H7 (cell line): ENCODE data around the gene LZTFL1. TPM values are rescaled to one million over a fixed set of nuclear protein-coding genes. Genes with fewer than 3 reads are reported as not detected.

Experiments used
- DNase-seq: peaks from one replicate; pipeline ENCODE4 v3.0.0; 2012
- H3K27me3 ChIP-seq: 2 replicates; pipeline ENCODE4 v1.6.0; 2011; ENCODE audit warnings: mild to moderate bottlenecking, low read length; ENCODE audit not compliant: control insufficient read depth, insufficient read depth
- H3K36me3 ChIP-seq: replicated peaks from 2 replicates; pipeline ENCODE4 v1.5.1; 2011; ENCODE audit warnings: low read length; ENCODE audit not compliant: control insufficient read depth, insufficient read depth
- H3K4me3 ChIP-seq: 2 replicates; pipeline ENCODE4 v1.5.1; 2011; ENCODE audit warnings: low read depth, mild to moderate bottlenecking, control low read depth, low read length, moderate library complexity; ENCODE audit not compliant: insufficient read depth
- total RNA-seq: library from RNA; depleted of rRNA; stranded (reverse); fragments of >200 nt; shearing (Covaris generic); gene quantifications from 2 replicates; pipeline ENCODE4 v1.2.3, GENCODE V29; 2014

Gene LZTFL1
- total RNA-seq, 1 experiment from 2014 or later, result 6.5 TPM

DNA sequence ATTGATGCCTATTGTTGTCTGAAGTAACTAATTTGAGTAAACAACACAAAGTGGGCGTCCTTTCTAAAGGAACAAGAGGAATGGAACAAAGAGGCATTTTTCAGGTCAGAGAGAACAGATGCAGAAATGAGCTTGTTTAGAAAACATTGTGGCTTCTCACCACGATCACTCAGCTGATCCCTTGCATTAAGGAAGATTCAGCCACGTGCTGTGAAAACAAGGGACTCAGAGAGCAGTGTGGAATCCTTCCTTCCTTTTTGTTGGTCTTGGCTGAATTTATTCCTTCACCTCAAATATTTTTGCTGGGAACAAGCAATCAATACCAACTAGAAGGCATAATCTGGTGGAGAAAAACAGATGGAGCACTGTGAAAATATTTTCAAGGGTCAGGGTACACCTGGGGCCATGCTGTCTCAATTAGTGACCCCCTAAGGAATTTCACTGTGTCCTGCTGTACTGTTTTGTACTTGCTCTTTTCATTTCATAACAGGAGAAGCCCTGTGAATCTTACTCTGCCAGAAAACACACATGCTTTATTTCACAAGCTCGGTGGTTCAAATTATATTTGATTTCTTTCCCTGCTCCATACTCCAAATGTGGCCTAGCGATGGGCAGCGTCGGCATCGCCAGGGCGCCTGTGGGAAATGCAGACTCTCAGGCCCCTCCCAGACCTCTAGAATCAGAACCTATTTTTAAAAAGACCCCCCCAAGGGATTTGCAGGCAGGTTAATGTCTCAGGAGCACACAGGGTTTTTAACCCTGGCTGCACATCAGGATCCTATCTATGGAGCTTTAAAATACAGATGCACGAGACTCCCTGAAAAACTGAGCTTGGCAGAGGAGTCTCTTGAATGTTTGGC is 34.0 kb downstream of the LZTFL1 start:
- no peaks in the 10 kb centered on the region for H3K36me3 ChIP-seq
- no peak for DNase-seq
- H3K27me3 ChIP-seq, result no peaks in the 10 kb centered on the region
- no peak overlapping the region for H3K4me3 ChIP-seq

- DNase-seq, result no peak
- H3K4me3 ChIP-seq, result no peak overlapping the region
- H3K27me3 ChIP-seq, result no peaks in the 10 kb centered on the region
- no peaks in the 10 kb centered on the region for H3K36me3 ChIP-seq
Observed at GRCh38 chr3:45807133-45807532, 34.8 kb downstream of the LZTFL1 start.

GRCh38 chr3:45806072-45806471 is 35.8 kb downstream of the LZTFL1 start:
- H3K27me3 ChIP-seq, result no peaks in the 10 kb centered on the region
- H3K36me3 ChIP-seq, result no peaks in the 10 kb centered on the region
- DNase-seq, result no peak
- H3K4me3 ChIP-seq, result no peak overlapping the region

GRCh38 chr3:45803252-45803935 is 38.5 kb downstream of the LZTFL1 start:
- H3K36me3 ChIP-seq, result no peaks in the 10 kb centered on the region
- H3K4me3 ChIP-seq, result no peak overlapping the region
- DNase-seq, result no peak
- H3K27me3 ChIP-seq, result no peaks in the 10 kb centered on the region

DNA sequence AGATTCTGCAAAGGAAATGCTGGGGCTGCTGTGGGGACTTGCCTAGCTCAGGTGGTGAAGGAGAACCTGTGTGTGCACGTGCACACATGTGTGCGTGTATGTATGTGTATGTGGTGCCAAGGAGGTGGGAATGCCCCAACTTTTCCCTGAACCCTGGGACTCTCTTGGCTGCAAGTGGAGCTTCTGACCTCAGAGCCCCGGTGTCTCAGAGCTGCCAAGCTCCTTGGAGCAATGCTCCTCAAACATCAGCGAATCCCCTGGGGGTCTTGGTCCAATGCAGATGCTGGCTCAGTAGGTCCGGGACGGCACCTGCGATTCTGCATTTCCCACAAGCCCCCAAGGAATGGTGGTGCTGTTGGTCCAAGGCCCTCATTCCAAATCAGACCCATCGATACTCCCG is 39.8 kb downstream of the LZTFL1 start:
- no peaks in the 10 kb centered on the region for H3K36me3 ChIP-seq
- H3K4me3 ChIP-seq, result no peak overlapping the region
- no peak for DNase-seq
- peaks cover 9% of the 10 kb centered on the region for H3K27me3 ChIP-seq

DNA sequence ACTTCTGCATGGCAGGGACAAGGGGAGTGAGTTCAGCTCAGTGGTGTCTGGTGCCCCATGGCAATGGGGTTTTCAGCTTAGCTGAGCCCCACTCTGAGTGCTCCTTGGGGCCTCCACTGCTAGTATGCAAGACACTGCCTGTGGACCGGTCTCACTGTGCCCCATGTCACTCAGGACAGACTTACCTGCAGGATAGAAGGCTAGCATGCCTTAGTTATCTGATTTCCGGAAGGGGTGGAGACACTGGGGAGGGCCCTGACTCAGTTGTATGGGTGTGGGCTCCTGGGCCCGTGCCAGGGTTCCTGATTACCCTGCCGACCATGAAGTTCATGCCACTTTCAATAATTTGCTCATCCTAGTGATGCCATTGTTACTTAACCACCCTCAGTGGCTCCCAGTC is 41.3 kb downstream of the LZTFL1 start:
- H3K36me3 ChIP-seq, result no peaks in the 10 kb centered on the region
- no peak overlapping the region for H3K4me3 ChIP-seq
- H3K27me3 ChIP-seq, result peaks cover 24% of the 10 kb centered on the region
- DNase-seq, result no peak

GRCh38 chr3:45799586-45799985 is 42.3 kb downstream of the LZTFL1 start:
- Histone ChIP-seq H3K27me3 (peaks cover 34% of the 10 kb centered on the region), H3K4me3 (no peak overlapping the region), H3K36me3 (no peaks in the 10 kb centered on the region)
- DNase-seq, result no peak

DNA sequence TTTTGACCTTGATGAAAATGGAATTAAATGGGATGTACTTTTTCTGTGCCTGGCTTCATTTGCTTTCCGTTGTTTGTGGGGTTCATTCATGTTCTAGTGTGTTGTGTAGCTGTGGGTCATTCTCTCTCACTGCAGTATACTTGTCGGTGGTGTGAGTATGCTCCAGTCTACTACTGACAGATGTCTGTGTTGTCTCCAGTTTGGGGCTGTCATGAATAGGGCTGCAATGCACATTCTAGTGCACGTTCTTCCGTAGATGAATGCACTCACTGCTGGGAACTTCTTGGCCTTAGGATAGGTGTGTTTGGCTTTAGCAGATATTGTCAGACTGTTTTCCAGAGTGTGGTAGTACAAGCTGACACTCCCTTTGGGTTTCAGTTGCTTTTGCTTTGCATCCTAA is 43.9 kb downstream of the LZTFL1 start:
- H3K27me3 ChIP-seq, result peaks cover 43% of the 10 kb centered on the region
- no peak for DNase-seq

GRCh38 chr3:45796902-45797637 is 44.8 kb downstream of the LZTFL1 start:
- H3K27me3 ChIP-seq, result peaks cover 43% of the 10 kb centered on the region
- peak overlapping the region; percentile 65 for H3K4me3 ChIP-seq
- no peak for DNase-seq

More for the DNA sequence above, 43.9 kb downstream of the LZTFL1 start:
- no peak overlapping the region for H3K4me3 ChIP-seq
- H3K36me3 ChIP-seq, result no peaks in the 10 kb centered on the region

DNA sequence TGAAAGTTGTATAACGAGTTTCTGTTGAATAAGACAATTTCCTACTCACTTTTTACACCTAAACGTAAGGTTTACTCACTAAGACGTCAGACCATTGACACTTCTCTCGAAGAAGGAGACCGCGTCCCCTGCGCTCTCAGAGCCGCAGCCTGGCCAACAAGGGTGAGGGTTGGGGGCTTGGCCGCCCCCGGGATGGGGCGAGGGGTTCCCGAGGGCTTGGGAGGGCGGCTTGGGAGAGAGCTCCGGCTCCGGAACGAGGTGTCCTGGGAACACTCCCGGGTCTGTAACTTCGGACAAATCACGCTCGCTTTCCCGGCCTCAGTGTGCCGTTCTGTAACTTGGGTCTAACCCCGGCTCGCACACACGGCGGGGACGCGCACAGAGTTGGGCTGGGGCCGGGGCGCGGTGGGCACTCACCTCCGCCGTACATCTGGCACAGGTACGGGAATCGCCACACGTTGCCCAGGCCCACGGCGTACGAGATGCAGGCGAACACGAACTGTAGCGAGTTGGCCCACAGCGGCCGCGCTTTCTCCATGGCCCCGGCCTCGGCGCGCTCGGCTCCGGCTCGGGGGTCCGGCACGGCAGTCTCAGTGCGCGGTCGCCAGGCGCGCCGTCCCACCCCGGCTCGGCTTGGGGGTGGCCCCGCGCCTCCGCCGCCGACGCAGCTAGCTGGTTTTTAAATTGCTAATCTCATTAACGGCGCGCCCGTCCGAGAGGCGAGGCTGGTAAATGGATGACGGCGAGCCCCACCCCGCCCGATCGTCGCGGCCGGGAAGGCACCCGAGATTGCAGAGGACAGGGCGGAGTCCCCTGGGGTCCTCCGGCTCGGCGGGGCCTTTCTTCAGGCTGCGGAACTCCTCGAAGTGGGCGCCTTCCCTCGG is 45.8 kb downstream of the LZTFL1 start, which contains the start of gene SLC6A20:
Gene SLC6A20 (minus strand): TSS at position 655 of the 884 bp plus-strand sequence. CDS start 117 bp downstream, at position 538.
- peaks cover 43% of the 10 kb centered on the region for H3K27me3 ChIP-seq
- H3K4me3 ChIP-seq, result peak within 1 kb of the TSS; percentile 65
- no peaks in the 10 kb centered on the region for H3K36me3 ChIP-seq
- DNase-seq, result peak; percentile 84

More at GRCh38 chr3:45796902-45797637, 44.8 kb downstream of the LZTFL1 start:
- no peaks in the 10 kb centered on the region for H3K36me3 ChIP-seq

DNA sequence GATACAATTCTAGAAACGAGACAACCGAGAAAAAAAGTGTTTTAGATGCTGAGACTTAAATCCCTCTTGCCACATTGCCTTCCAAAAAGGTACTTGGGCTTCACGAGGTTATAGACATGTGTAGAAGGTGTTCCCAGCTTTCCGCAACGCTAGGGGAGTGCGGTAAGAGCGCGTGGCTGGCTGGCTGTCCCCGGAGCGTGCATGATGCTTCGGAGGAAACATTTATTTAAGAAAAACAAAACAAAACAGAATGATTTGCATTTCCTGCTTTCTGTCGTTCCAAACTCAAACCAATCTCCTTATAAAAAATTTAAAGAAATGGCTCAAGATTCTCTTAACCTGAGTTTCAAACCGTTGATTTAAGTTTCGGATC is 46.4 kb downstream of the LZTFL1 start:
- Histone ChIP-seq H3K27me3 (peaks cover 43% of the 10 kb centered on the region), H3K4me3 (no peak overlapping the region)

DNA sequence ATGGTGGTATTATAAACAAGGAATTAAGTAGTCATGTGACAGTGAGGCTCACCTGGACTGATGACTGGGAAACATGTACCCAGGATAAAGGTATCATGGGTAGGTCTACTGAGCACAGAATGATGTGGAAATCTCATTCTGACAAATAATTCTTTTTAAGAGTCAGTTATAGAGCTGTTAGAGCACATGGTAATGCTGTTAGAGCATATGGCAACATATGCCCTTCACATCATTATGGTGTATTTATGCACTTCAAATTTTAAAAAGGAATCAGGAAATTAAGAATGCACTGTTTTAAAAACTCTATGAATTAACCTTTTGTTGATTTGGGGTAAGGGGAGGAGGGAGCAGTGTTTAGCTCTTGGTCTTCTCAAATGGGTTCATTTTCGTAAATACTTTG is 47.3 kb downstream of the LZTFL1 start:
- Histone ChIP-seq H3K27me3 (peaks cover 43% of the 10 kb centered on the region), H3K4me3 (no peak overlapping the region), H3K36me3 (no peaks in the 10 kb centered on the region)
- no peak for DNase-seq

More for the DNA sequence above, 46.4 kb downstream of the LZTFL1 start:
- DNase-seq, result no peak
- no peaks in the 10 kb centered on the region for H3K36me3 ChIP-seq

DNA sequence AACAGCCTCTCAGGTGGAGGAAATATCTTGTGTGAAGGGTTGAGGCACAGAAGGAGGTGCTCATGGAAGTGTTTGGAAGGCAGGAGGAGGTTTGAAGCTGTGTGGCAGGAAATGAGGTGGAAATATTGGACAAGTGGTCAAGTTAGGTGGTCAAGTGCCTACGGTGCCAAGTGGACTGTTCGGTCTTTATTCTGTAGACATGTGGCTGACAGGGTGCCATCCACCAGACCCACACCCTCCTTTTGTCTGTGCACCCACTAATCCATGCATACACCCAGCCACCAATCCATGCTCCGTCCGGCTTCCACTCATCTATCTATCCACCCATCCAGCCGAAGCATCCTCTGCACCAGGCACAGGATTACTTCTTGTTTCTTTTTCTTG is 47.8 kb downstream of the LZTFL1 start:
- H3K36me3 ChIP-seq, result no peaks in the 10 kb centered on the region
- H3K4me3 ChIP-seq, result no peak overlapping the region
- no peak for DNase-seq
- peaks cover 43% of the 10 kb centered on the region for H3K27me3 ChIP-seq
